Measurements from ENCODE around the gene TUBB4B.

The TUBB4B gene

GRCh38 chr9:137226338-137227053 lies 14.6 kb upstream of the TUBB4B start:
- DNase-seq (ENCODE audit: low spot score): no peak

DNA sequence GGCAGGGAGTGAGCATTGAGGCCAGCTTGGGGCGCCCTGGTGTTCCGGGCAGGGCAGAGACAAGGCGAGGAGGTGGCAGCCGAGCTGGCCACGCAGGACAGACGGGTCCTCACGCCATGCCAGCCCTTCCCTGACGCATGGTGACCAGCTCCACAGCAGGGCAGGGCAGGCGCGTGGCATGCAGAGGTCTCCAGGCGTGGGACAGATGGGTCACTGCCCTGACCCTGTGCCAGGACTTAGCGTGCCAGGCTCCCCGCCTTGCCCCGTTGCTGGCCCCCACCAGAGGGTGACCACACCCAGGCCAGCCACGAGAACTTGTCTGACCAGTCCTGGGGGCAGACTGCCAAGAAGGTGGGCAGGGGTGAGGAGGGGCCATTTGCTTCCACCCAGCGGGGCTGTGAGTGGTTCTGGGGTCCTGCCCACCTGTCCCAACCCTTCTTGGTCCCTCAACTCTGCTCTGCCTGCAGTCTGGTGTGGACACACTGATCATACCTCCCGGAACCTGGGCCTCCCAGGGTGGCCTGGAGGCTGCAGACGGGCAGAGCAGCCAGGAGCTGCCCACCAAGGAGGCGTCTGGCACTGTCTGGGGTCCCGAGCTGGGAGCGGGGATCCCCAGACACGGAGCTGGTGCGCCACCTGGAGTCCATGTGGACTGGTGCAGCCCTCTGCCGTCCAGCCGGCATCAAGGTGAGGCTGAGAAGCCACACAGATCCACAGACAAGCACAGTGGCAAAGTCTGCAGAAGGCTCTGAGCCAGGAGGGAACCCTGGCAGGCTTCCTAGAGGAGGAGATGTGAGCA lies 13.8 kb upstream of the TUBB4B start, which contains the start of gene RNF224:
Gene RNF224, plus strand, starts transcription at position 449 of the 799 bp plus-strand sequence. CDS start 834 bp downstream, outside the sequence.
- peak; percentile 86 for DNase-seq (ENCODE audit: low spot score)

GRCh38 chr9:137227853-137228505 lies 13.1 kb upstream of the TUBB4B start:
- DNase-seq (ENCODE audit: low spot score): no peak

GRCh38 chr9:137228506-137228967 lies 12.6 kb upstream of the TUBB4B start:
- no peak for DNase-seq (ENCODE audit: low spot score)

GRCh38 chr9:137228968-137229896 lies 11.9 kb upstream of the TUBB4B start:
- DNase-seq (ENCODE audit: low spot score): no peak

GRCh38 chr9:137229903-137230704 lies 11.0 kb upstream of the TUBB4B start:
- no peak for DNase-seq (ENCODE audit: low spot score)

- no peak for DNase-seq (ENCODE audit: low spot score)
These were observed 10.2 kb upstream of the TUBB4B start, which contains the start of gene SLC34A3 for GRCh38 chr9:137230705-137231371. TSS of gene SLC34A3 (plus strand) at chr9:137230901. CDS start at chr9:137231703, 802 bp downstream.

GRCh38 chr9:137231372-137232039 lies 9.6 kb upstream of the TUBB4B start:
- no peak for DNase-seq (ENCODE audit: low spot score)

DNA sequence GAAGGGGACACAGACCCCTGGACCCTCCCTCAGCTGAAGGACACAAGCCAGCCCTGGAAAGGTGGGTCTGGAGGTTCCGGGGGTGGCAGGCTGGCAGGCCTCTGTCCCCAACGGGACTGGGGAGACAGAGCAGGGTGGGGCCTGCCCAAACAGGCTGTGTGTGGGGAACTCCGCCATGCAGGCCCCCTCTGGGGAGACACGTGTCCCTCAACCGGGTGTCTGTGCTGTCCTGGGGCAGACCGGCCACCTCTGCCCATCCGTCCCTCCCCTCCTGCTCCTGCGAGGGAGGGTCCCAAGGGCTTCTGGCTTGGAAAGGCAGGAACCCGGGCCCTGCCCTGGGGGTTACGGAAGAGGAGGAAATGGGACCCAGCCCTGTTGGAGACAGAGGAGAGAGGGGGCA lies 9.0 kb upstream of the TUBB4B start:
- DNase-seq (ENCODE audit: low spot score): no peak

- DNase-seq (ENCODE audit: low spot score): no peak
These were observed 8.6 kb upstream of the TUBB4B start for GRCh38 chr9:137232510-137232909.

DNA sequence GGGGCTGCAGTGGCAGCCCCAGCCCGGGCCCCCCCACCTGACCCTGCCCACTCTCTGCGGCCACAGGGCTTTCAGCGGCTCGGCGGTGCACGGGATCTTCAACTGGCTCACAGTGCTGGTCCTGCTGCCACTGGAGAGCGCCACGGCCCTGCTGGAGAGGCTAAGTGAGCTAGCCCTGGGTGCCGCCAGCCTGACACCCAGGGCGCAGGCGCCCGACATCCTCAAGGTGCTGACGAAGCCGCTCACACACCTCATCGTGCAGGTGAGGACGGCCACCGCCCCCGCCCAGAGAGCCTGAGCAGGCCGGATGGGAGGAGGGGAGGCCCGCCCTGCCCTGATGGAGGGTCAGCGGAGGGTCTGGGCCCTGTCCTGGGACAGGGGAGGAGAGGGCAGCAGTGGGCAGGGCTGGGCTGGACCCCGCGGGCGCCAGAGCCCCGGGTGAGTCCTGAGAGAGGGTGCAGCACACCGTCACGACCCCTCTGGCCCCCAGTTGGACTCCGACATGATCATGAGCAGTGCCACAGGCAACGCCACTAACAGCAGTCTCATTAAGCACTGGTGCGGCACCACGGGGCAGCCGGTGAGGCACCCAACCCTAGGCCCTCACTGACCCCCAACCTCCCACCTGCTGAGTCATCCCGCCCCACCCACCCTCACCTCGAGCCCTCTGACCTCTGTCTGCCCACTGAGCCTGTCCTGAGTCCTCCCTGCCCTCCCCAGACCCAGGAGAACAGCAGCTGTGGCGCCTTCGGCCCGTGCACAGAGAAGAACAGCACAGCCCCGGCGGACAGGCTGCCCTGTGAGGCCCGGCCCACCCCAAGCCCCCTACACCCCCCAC lies 7.7 kb upstream of the TUBB4B start:
- no peak for DNase-seq (ENCODE audit: low spot score)

GRCh38 chr9:137234055-137234697 lies 6.9 kb upstream of the TUBB4B start:
- DNase-seq (ENCODE audit: low spot score): no peak

DNA sequence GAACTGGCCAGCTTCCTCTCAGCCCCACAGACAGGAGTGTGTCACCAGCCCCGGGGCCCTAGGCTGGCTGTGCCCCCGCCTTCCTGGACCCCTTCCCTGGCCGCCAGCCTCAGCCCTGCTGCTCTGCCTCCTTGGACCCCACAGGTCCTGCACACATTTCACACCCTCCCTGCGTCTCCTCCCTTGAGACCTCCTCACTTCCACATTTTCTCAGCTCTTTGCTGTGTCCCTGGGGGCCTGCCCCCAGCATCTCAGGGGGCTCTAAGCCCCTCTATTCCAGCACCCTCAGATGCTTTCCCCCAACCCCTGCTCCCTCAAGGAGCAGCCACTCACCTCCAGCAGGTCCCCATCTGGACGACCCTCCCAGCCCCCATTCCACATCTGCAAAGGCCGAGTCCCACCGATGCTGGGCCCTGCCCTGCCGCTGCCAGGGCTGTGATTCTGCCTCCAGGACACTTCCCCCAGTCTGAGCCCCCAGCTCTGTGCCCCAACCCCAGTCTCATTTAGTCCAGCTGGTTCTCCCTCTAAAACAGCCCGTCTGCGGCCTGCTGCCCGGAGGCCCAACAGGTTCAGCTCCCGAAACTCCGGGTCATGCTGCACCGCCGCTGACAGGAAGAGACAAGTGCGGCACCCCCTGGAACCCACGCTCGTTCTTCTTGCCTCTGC lies 6.2 kb upstream of the TUBB4B start:
- no peak for DNase-seq (ENCODE audit: low spot score)

DNA sequence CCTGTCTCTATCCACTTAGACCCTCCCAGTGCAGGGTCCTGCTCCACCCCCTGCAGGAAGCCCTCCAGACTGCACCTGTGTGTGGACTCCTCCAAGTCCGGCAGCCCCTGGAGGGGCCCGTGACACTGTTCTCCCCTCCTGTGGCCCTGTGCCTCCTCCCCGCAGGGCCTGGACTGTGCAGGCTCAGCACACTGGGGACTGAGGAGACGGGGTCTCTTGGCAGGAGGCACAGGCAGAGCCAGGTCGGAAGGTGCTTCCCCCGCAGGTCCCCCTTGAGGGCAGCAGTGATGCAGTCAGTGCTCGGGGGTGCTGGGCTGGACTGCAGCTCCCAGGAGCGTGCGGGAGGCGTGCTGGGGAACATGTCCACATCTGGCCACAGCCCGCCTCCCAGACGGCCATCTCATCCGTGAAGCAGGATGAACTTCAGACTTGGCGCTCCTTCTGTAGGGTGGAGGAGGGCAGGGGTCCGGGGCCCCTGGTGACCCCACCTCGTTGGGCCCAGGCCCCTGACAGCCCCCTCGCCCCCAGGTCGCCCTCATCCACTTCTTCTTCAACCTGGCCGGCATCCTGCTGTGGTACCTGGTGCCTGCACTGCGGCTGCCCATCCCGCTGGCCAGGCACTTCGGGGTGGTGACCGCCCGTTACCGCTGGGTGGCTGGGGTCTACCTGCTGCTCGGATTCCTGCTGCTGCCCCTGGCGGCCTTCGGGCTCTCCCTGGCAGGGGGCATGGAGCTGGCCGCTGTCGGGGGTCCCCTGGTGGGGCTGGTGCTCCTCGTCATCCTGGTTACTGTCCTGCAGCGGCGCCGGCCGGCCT lies 5.5 kb upstream of the TUBB4B start:
- DNase-seq (ENCODE audit: low spot score): no peak

- peak; percentile 95 for DNase-seq (ENCODE audit: low spot score)
These were observed 4.7 kb upstream of the TUBB4B start for GRCh38 chr9:137236238-137236935.

GRCh38 chr9:137236936-137237421 lies 4.1 kb upstream of the TUBB4B start:
- no peak for DNase-seq (ENCODE audit: low spot score)

All from AG08396 (cell line).